DND-41 (cell line): ENCODE measurements around the gene VIPR1.

ENCODE experiments used
- ATAC-seq: fragments of 200-7000 bp; cut with Tn5 transposase; 3 replicates; pipeline ENCODE4 v1.9.1; 2021; ENCODE audit warnings: low read depth; ENCODE audit not compliant: insufficient read depth
- DNase-seq: peaks from one replicate; pipeline ENCODE4 v3.0.0-alpha.2; 2020
- H2AFZ ChIP-seq: 2 replicates; pipeline ENCODE4 v1.6.0; 2012; ENCODE audit warnings: low read depth, low read length
- H3K27ac ChIP-seq: 2 replicates; pipeline ENCODE4 v1.5.1; 2012; ENCODE audit warnings: low read length, inconsistent platforms
- H3K27me3 ChIP-seq: fragments of 200-600 bp; sonication (generic); 2 replicates; pipeline ENCODE4 v1.6.0; 2012; ENCODE audit warnings: low read length, mild to moderate bottlenecking, inconsistent platforms; ENCODE audit not compliant: insufficient read depth, poor library complexity
- H3K36me3 ChIP-seq: 2 replicates; pipeline ENCODE4 v1.5.1; 2012; ENCODE audit warnings: low read length, inconsistent platforms; ENCODE audit not compliant: insufficient read depth
- H3K4me1 ChIP-seq: 2 replicates; pipeline ENCODE4 v1.5.1; 2012; ENCODE audit warnings: mild to moderate bottlenecking, low read length; ENCODE audit not compliant: insufficient read depth
- H3K4me2 ChIP-seq: 2 replicates; pipeline ENCODE4 v1.6.0; 2012; ENCODE audit warnings: mild to moderate bottlenecking, moderate library complexity, low read length, inconsistent platforms; ENCODE audit not compliant: insufficient read depth
- H3K4me3 ChIP-seq, 2 experiments: fragments of 200-600 bp in 1 of 2; shearing (Covaris generic) in 1 of 2; 2 replicates each; pipeline ENCODE4 v1.5.1; 2012 to 2016; ENCODE audit warnings: inconsistent platforms in 2 of 2, low read length in 2 of 2, mild to moderate bottlenecking in 2 of 2, low read depth in 1 of 2, moderate library complexity in 1 of 2
- H3K79me2 ChIP-seq: 2 replicates; pipeline ENCODE4 v1.6.0; 2012; ENCODE audit warnings: low read length, inconsistent platforms; ENCODE audit not compliant: insufficient read depth
- H3K9ac ChIP-seq: 2 replicates; pipeline ENCODE4 v1.6.0; 2012; ENCODE audit warnings: low read depth, mild to moderate bottlenecking, inconsistent platforms, low read length, moderate library complexity
- H3K9me3 ChIP-seq: 2 replicates; pipeline ENCODE4 v1.5.1; 2012; ENCODE audit warnings: low read length, moderate library complexity, mild to moderate bottlenecking, inconsistent platforms; ENCODE audit not compliant: insufficient read depth, severe bottlenecking
- H4K20me1 ChIP-seq: 2 replicates; pipeline ENCODE4 v1.6.0; 2012; ENCODE audit warnings: low read length; ENCODE audit not compliant: insufficient read depth
- EZH2 ChIP-seq: IDR thresholded peaks from 3 replicates; pipeline ENCODE4 v1.6.1; 2012; ENCODE audit warnings: borderline replicate concordance, low read depth, mild to moderate bottlenecking, moderate library complexity, low read length, inconsistent platforms; ENCODE audit not compliant: severe bottlenecking
- TF ChIP-seq, protein P1 (sequence below): IDR thresholded peaks from 2 replicates; pipeline ENCODE4 v1.5.1; 2012; ENCODE audit warnings: borderline replicate concordance, low read length, moderate library complexity, mild to moderate bottlenecking; ENCODE audit not compliant: poor library complexity, severe bottlenecking; ENCODE audit errors: extremely low read depth

VIPR1 gene

DNA sequence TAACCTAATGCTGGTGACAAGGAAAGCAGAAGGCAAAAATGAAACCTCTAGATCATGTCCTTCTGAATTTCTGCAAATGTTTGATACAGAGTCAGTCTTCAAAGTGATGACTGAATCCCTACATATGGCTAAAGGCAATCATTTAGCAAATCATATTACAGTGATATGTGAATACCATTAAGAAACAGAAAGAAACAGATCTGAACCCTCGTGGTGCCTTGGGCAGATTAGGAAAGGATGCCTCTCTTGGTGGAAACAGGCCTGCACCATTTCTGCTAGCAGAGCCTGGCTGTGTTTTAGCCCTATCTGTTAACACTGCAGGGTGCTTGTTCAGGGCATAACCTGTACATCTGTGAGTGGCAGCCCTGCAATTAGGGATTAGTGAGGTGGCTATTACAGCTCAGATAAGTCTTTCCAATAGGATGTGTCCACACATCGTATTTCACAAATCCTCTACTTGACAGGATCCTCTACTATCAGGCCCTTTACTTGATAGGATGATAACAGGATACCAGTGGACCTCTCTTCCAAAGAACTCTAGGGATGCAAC lies 67.2 kb downstream of the VIPR1 start:
- H3K9ac ChIP-seq, result no peak overlapping the region

DNA sequence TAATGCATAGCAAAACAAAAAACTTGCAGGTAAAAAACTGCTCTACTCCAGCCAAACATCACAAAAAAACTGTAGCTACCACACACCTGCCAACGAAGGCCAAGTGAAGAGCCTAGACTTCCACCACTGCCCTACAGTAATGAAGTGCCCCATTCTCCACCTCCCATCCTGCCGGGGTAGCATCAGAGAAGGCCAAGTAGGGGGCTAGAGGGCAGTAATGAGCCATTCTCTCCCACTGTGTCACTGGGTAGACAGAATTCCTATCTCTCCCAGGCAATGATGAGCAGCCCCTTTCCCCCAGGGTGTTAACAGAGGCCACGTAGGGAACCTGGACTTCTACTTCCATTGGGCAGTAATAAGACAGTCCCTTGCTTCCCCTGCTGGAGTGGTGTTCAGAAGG lies 69.8 kb downstream of the VIPR1 start:
- Histone ChIP-seq H3K9me3 (peaks cover 15% of the 10 kb centered on the region), H3K79me2 (peaks cover 58% of the 10 kb centered on the region), H3K9ac (no peak overlapping the region), H3K4me1 (no peaks in the 10 kb centered on the region), H2AFZ (no peak overlapping the region), H4K20me1 (peaks cover 13% of the 10 kb centered on the region; the same call in 1 of the 2 replicates), H3K4me2 (no peak overlapping the region), H3K4me3 (no peak overlapping the region), H3K27me3 (no peaks in the 10 kb centered on the region), H3K27ac (no peak overlapping the region), H3K36me3 (peaks cover 55% of the 10 kb centered on the region)
- peak; percentile 77 for ATAC-seq
- TF ChIP-seq EZH2, result no peak
- TF ChIP-seq, protein P1, sequence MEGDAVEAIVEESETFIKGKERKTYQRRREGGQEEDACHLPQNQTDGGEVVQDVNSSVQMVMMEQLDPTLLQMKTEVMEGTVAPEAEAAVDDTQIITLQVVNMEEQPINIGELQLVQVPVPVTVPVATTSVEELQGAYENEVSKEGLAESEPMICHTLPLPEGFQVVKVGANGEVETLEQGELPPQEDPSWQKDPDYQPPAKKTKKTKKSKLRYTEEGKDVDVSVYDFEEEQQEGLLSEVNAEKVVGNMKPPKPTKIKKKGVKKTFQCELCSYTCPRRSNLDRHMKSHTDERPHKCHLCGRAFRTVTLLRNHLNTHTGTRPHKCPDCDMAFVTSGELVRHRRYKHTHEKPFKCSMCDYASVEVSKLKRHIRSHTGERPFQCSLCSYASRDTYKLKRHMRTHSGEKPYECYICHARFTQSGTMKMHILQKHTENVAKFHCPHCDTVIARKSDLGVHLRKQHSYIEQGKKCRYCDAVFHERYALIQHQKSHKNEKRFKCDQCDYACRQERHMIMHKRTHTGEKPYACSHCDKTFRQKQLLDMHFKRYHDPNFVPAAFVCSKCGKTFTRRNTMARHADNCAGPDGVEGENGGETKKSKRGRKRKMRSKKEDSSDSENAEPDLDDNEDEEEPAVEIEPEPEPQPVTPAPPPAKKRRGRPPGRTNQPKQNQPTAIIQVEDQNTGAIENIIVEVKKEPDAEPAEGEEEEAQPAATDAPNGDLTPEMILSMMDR, result peak; percentile 59
- DNase-seq, result peak; percentile 22

More for the DNA sequence above, 67.2 kb downstream of the VIPR1 start:
- peaks cover 38% of the 10 kb centered on the region for H3K79me2 ChIP-seq
- H3K27me3 ChIP-seq, result no peaks in the 10 kb centered on the region
- no peak overlapping the region for H2AFZ ChIP-seq
- H4K20me1 ChIP-seq, result peaks cover 13% of the 10 kb centered on the region; the same call in 1 of the 2 replicates
- H3K4me2 ChIP-seq, result no peak overlapping the region
- no peaks in the 10 kb centered on the region for H3K4me1 ChIP-seq
- DNase-seq (no peak), ATAC-seq (no peak)
- no peak overlapping the region for H3K27ac ChIP-seq
- peaks cover 65% of the 10 kb centered on the region for H3K36me3 ChIP-seq
- H3K9me3 ChIP-seq, result peaks cover under 1% of the 10 kb centered on the region
- TF ChIP-seq, protein P1, result no peak
- no peak for TF ChIP-seq EZH2
- H3K4me3 ChIP-seq, result no peak overlapping the region

DNA sequence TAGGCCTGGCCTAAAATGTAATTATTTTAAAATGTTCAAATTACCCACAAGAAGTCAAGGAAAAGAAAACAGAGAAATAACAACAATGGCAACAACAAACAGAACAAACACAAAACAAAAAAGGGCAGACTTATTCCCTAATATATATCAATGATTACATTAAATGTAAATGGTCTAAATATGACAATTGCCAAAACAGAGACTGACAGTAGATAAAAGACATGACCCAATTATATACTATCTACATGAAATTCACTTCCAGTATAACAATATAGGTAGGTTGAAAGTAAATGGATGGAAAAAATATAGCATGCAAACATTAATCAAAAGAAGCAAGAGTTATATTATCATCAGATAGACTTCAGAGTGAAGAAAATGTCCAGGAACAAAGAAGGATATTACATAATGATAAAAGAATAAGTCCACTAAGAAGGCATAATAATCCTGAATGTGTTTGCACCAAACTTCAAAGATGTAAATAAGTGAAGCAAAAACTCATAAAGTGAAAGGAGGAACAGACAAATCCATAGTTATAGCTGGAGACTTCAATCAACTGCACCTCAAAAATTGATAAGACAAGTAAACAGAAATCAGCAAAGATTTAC lies 72.8 kb downstream of the VIPR1 start:
- ATAC-seq (no peak), DNase-seq (no peak)
- H3K27me3 ChIP-seq, result no peaks in the 10 kb centered on the region
- H3K27ac ChIP-seq, result no peak overlapping the region
- TF ChIP-seq EZH2, result no peak
- TF ChIP-seq, protein P1, result no peak
- H3K79me2 ChIP-seq, result peaks cover 77% of the 10 kb centered on the region
- H2AFZ ChIP-seq, result no peak overlapping the region
- no peak overlapping the region for H3K4me3 ChIP-seq
- peaks cover 15% of the 10 kb centered on the region for H3K9me3 ChIP-seq
- H3K9ac ChIP-seq, result no peak overlapping the region
- no peak overlapping the region for H3K4me2 ChIP-seq
- peaks cover 40% of the 10 kb centered on the region for H3K36me3 ChIP-seq
- peaks cover 6% of the 10 kb centered on the region; the same call in 1 of the 2 replicates for H4K20me1 ChIP-seq
- H3K4me1 ChIP-seq, result peaks cover 3% of the 10 kb centered on the region
